Measurements from ENCODE around the gene FMN1. TPM values are rescaled to one million over a fixed set of nuclear protein-coding genes. Genes with fewer than 3 reads are reported as not detected.
"Not testable (repeated sequence)": the region's sequence is repeated elsewhere in the genome, so short reads cannot be mapped to it uniquely, and the experiment has no call there.

The FMN1 gene
- total RNA-seq, 1 donor from 2014 or later: 4.2 TPM

DNA sequence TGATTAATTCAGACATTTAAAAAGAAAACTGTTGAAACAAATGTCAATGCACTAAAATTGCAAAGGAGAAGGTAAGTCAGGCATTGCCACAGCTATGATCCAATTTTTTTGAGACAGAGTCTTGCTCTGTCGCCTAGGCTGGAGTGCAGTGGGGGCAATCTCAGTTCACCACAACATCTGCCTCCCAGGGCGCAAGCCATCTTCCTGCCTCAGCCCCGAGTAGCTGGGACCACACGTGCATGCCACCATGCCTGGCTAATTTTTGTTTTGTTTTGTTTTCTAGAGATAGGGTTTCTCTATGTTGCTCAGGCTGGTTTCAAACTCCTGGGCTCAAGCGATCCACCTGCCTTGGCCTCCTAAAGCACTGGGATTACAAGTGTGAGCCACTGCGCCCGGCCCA is 117.6 kb downstream of the FMN1 start:
- TF ChIP-seq, protein P1, sequence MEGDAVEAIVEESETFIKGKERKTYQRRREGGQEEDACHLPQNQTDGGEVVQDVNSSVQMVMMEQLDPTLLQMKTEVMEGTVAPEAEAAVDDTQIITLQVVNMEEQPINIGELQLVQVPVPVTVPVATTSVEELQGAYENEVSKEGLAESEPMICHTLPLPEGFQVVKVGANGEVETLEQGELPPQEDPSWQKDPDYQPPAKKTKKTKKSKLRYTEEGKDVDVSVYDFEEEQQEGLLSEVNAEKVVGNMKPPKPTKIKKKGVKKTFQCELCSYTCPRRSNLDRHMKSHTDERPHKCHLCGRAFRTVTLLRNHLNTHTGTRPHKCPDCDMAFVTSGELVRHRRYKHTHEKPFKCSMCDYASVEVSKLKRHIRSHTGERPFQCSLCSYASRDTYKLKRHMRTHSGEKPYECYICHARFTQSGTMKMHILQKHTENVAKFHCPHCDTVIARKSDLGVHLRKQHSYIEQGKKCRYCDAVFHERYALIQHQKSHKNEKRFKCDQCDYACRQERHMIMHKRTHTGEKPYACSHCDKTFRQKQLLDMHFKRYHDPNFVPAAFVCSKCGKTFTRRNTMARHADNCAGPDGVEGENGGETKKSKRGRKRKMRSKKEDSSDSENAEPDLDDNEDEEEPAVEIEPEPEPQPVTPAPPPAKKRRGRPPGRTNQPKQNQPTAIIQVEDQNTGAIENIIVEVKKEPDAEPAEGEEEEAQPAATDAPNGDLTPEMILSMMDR (IDR thresholded peaks at IDR 0.05): no peak
- Mint-ChIP-seq H3K9me3 (ENCODE audit: unreplicated experiment) (no peaks in the 10 kb centered on the region), H3K27ac (ENCODE audit: unreplicated experiment) (no peak overlapping the region), H3K36me3 (ENCODE audit: unreplicated experiment) (no peaks in the 10 kb centered on the region), H3K4me3 (ENCODE audit: unreplicated experiment) (no peak overlapping the region), H3K4me1 (ENCODE audit: unreplicated experiment) (peaks cover 2% of the 10 kb centered on the region), H3K27me3 (ENCODE audit: unreplicated experiment) (no peaks in the 10 kb centered on the region)
- DNase-seq (ENCODE audit: extremely low spot score, unreplicated experiment): no peak

DNA sequence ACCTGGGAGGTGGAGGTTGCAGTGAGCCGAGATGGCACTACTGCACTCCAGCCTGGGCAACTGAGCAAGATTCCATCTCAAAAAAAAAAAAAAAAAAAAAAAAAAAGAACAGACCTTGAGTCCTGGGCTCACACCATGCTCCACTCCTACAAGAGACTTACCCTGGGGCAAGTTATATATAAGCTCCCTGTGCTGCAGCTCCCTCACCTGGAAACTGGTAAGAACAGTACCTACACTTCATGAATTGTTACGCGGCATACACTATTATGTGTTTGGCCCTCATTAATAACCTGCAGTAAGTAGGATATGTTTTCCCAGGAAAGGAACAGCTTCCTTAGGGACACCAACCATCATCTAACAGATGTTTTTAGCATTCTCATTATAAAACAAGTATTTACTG is 119.6 kb downstream of the FMN1 start:
- Mint-ChIP-seq H3K36me3 (ENCODE audit: unreplicated experiment) (no peaks in the 10 kb centered on the region), H3K27me3 (ENCODE audit: unreplicated experiment) (no peaks in the 10 kb centered on the region), H3K4me1 (ENCODE audit: unreplicated experiment) (peaks cover 2% of the 10 kb centered on the region), H3K9me3 (ENCODE audit: unreplicated experiment) (no peaks in the 10 kb centered on the region), H3K4me3 (ENCODE audit: unreplicated experiment) (no peak overlapping the region), H3K27ac (ENCODE audit: unreplicated experiment) (no peak overlapping the region)
- DNase-seq (ENCODE audit: extremely low spot score, unreplicated experiment): no peak
- TF ChIP-seq, protein P1 (IDR thresholded peaks at IDR 0.05): no peak

DNA sequence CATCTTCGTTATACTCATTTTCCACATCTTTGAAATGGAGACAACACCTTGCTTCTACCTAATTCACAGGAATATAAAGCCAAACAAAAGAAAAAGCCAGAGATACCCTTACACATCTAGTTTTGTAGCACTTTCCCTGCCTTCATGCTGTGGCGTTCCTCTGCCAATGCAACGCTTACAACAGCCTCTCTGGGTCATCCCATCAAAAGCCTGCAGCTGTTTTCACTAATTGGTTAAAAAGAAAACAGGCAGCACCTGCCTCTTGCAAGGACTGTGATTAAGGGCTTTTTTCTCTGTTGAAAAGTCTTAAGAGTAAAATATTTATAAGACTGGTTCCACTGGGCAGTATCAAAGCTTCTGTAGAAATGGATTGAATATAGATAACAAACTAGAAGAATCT is 120.3 kb downstream of the FMN1 start:
- Mint-ChIP-seq H3K4me3 (ENCODE audit: unreplicated experiment) (no peak overlapping the region), H3K36me3 (ENCODE audit: unreplicated experiment) (no peaks in the 10 kb centered on the region), H3K4me1 (ENCODE audit: unreplicated experiment) (peaks cover 3% of the 10 kb centered on the region), H3K27ac (ENCODE audit: unreplicated experiment) (no peak overlapping the region), H3K9me3 (ENCODE audit: unreplicated experiment) (no peaks in the 10 kb centered on the region), H3K27me3 (ENCODE audit: unreplicated experiment) (no peaks in the 10 kb centered on the region)
- no peak for DNase-seq (ENCODE audit: extremely low spot score, unreplicated experiment)
- TF ChIP-seq, protein P1 (IDR thresholded peaks at IDR 0.05): no peak

DNA sequence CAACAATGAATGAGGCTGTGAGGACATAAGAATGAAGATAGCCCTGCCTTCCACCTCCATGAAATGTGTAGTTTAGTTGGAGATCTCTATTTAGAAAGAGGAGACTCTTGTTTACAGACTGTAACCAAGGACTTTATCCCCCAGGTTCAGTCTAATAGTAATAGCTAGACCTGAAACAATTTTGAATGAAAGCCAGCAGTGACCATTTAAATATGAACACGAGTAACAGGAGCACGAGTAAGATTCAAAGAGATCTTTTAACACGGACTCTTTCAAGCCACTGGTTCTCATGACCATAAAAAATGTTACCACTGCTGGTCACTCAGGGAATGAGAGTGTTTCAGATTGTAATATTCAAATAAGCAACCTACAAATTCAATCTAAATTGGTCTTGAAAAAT is 123.1 kb downstream of the FMN1 start:
- Mint-ChIP-seq H3K36me3 (ENCODE audit: unreplicated experiment) (no peaks in the 10 kb centered on the region), H3K27me3 (ENCODE audit: unreplicated experiment) (no peaks in the 10 kb centered on the region), H3K4me1 (ENCODE audit: unreplicated experiment) (peaks cover 31% of the 10 kb centered on the region), H3K9me3 (ENCODE audit: unreplicated experiment) (no peaks in the 10 kb centered on the region), H3K27ac (ENCODE audit: unreplicated experiment) (no peak overlapping the region), H3K4me3 (ENCODE audit: unreplicated experiment) (no peak overlapping the region)
- no peak for DNase-seq (ENCODE audit: extremely low spot score, unreplicated experiment)
- TF ChIP-seq, protein P1 (IDR thresholded peaks at IDR 0.05): no peak

DNA sequence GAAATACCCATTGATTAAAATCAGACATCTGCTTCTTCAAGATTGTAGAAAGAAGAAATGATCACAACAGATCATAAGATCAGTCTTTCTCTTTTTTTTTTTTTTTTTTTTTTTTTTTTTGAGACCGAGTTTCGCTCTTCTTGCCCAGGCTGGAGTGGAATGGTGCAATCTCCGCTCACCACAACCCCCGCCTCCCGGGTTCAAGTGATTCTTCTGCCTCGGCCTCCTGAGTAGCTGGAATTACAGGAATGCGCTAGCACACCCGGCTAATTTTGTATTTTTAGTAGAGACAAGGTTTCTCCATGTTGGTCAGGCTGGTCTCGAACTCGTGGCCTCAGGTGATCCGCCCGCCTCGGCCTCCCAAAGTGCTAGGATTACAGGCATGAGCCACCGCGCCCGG is 124.6 kb downstream of the FMN1 start:
- not testable (repeated sequence) for H3K4me3 Mint-ChIP-seq (ENCODE audit: unreplicated experiment); H3K27me3 Mint-ChIP-seq (ENCODE audit: unreplicated experiment); DNase-seq (ENCODE audit: extremely low spot score, unreplicated experiment); H3K27ac Mint-ChIP-seq (ENCODE audit: unreplicated experiment); H3K36me3 Mint-ChIP-seq (ENCODE audit: unreplicated experiment); H3K9me3 Mint-ChIP-seq (ENCODE audit: unreplicated experiment)
- H3K4me1 Mint-ChIP-seq (ENCODE audit: unreplicated experiment): peaks cover 37% of the 10 kb centered on the region

DNA sequence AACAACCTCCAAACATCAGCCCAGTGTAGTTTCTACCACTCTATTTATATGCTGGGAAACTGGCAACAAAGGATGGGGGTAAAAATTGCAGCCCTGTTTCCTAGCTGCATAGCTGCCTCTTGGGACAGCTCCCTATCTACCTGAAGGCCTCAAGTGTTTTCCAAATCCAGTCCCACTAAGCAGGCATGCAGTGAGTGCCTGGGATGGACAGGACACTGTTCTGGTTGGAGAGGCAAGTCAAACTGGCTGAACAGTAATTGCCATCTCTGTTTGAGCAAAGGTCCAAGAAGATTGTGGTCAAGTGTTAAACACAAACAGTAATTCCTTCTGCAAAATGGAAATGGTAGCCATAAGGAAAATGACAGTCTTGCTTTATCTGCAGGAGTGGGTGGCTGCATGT is 125.4 kb downstream of the FMN1 start:
- peak overlapping the region; percentile 98 for H3K27ac Mint-ChIP-seq (ENCODE audit: unreplicated experiment)
- H3K4me1 Mint-ChIP-seq (ENCODE audit: unreplicated experiment): peaks cover 44% of the 10 kb centered on the region
- no peaks in the 10 kb centered on the region for H3K9me3 Mint-ChIP-seq (ENCODE audit: unreplicated experiment)
- H3K36me3 Mint-ChIP-seq (ENCODE audit: unreplicated experiment): no peaks in the 10 kb centered on the region
- no peaks in the 10 kb centered on the region for H3K27me3 Mint-ChIP-seq (ENCODE audit: unreplicated experiment)
- H3K4me3 Mint-ChIP-seq (ENCODE audit: unreplicated experiment): no peak overlapping the region
- DNase-seq (ENCODE audit: extremely low spot score, unreplicated experiment): no peak
- TF ChIP-seq, protein P1 (IDR thresholded peaks at IDR 0.05): no peak

Data from osteocyte (in vitro differentiated cells).